HG02973 (cell line): ENCODE results near the gene TIGD7.
A peak's percentile ranks its signal among the peaks of the same experiment; 100 is the strongest.

ENCODE experiments used
- ATAC-seq: cut with Tn5 transposase; IDR thresholded peaks from one replicate; pipeline ENCODE4 v1.9.1; 2021; ENCODE audit warnings: moderate library complexity; ENCODE audit not compliant: unreplicated experiment

TIGD7 gene, protein sequence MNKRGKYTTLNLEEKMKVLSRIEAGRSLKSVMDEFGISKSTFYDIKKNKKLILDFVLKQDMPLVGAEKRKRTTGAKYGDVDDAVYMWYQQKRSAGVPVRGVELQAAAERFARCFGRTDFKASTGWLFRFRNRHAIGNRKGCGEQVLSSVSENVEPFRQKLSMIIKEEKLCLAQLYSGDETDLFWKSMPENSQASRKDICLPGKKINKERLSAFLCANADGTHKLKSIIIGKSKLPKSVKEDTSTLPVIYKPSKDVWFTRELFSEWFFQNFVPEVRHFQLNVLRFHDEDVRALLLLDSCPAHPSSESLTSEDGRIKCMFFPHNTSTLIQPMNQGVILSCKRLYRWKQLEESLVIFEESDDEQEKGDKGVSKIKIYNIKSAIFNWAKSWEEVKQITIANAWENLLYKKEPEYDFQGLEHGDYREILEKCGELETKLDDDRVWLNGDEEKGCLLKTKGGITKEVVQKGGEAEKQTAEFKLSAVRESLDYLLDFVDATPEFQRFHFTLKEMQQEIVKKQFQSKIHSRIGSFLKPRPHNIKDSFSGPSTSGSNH

DNA sequence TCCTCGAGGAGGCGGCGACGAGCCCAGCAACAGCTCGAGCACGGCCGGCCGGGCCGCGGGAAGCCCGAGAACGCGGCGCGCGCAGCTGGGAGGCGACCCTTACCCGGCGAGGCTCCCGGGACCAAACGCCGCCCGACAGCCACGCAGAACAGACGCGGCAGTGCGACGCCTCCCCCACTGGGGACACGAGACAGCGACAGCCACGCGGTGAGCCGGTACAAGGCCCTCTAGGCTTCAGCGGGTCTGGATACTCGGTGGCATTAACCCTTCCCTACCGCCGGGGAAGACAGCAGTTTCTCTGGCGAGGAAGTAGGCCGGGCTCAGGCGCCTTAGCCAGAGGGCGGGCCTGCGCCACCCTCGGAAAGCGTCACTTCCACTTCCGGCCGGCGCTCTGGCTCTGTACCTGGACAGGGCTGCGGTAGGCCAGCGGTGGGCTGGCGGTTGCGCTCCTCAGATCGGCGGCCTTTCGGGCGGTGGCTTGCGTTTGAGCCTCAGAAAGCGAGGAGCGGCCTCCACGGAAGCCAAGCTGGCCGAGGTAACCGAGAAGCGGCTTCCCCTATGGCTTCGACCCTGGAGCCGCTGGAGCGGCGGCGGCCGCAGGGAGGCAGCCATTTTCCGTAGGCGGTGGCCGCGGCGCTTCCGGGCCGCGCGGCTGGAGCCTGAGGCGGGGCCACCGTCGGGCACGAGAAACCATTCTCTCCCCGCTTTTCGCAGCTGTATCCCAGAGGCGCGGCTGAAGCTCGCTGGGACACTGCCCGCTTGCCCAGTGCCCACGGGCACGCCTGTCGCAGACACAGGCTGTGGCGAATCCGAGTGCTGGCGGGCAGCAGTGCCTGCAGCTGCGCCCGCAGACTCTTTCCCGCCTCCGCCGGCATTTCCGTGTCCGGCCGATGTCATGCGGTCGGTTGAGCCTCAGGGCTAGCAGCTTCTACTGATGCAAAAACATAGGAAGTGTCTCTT lies at the start of gene TIGD7, which contains the start of gene ZNF75A:
TIGD7 (minus strand) TSS at position 322 of the 960 bp plus-strand sequence. CDS start 4,816 bp downstream, outside the sequence.
ZNF75A (plus strand) TSS at position 389 of the 960 bp plus-strand sequence. CDS start 2,932 bp downstream, outside the sequence.
- ATAC-seq = peak; percentile 88

DNA sequence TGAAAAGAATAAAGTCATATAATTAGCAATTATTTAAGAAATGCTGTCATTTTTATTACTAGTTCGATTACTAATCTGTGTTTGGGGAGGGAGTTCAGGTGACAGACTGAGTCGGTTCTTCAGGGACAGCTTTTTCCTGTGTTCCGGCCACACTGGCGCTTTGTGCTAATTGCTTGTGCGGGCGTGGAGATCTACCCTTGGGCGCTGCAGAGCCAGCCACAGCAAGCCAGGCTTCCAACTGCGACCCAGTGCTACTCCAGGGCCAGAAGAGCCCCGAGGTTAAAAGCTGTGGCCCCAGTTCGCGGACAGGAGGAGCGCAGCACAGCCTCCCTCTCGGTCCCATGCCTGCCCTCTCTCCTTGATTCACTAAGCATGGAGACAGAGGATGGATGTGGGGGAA lies 43.9 kb upstream of the TIGD7 start:
- ATAC-seq = no peak

DNA sequence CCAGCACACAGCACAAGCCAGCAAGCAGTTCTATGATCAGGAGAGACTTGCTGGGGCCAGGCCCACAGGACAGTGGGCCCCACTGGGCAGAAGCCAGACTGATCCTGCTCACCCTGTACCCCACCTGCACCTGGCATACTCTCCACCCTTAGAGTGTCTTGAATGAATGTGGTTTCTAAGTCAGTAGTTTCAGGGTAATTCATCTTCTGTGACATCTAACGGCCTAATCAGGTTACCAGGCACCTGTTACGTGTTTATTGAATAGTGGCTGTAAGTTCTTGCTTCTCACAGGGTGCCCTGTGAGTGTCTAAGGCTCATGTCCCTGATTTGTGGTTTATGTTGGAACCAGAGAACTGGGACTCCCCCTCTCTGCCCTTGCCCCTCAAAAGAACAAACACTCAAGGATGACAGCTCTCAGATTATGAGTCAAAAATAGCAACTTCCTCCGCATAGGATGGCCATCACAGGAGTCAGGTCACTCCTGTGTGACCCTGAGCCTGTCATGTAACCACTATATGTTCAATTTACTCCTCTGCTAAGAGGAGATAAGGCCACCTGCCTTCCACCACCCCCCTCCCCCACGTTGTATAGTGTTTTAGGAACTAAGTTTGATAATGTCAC lies 43.4 kb upstream of the TIGD7 start:
- no peak for ATAC-seq

DNA sequence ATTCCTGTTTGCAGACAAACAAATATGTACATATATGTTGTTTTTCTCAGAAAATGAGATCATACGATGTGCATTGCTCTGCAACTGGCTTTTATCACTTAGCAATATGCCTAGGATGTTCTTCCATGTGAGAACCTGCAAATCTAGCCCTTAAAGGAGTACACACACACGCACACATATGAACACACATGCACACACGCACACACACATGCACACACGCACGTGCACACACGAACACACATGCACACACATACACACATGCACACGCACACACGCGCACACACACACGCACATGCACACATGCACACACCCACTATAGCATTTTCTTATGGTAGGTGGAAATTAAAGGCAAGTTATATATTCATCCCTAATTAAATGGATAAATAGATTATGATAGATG lies 42.4 kb upstream of the TIGD7 start:
- no peak for ATAC-seq

DNA sequence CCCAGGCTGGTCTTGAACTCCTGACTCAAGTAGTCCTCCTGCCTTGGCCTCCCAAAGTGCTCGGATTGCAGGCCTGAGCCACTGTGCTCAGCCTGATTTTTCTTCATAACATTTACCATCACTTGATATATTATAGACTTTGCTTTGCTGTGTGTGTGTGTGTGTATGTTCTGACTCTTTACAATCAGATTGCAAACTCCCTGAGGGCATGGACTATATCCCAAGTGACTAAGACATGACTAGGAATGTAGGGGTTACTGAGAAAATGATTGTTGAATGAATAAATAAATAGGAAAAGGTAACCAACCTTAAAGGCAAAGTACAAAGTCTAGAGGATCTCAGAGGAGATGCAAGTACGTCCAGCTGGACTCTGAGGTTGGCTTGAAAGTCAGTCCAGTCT lies 40.8 kb upstream of the TIGD7 start:
- ATAC-seq = no peak

DNA sequence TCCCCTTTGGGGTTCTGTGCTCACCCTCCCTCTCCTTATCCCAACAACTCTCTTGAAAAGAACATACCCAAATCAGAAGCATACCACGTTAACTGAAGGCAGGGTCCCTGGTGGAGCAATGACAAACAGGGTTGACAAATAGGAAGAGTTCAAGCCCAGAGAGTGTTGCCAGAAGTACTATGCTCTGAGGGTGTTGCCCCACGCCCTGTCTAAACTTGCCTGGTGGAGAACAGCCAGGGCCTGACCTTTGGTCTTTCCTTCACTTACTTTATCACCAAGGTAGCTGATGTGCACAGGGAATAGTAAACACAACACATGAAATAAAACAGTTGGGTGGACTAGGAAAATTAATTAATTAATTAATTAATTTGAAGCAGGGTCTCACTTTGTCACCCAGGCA lies 23.4 kb upstream of the TIGD7 start:
- no peak for ATAC-seq

DNA sequence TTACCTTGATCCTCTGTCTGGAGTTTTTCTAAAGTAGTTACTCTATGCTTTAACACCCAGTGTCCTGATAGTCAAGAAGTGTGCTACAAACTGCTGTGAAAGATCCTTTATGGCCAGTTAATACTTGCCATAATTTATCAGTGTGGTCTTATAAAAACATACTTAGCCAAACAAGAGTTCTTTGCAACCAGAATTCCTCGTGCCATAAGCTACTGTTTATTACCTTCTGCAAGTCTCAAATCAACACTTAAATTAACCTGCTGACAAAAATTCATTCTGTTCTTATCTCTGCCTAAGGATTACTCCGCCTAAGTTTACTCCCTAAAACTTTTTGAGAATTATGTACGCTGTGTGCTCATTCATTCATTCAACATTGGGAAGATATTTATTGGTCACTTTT lies 22.9 kb upstream of the TIGD7 start:
- ATAC-seq = no peak

DNA sequence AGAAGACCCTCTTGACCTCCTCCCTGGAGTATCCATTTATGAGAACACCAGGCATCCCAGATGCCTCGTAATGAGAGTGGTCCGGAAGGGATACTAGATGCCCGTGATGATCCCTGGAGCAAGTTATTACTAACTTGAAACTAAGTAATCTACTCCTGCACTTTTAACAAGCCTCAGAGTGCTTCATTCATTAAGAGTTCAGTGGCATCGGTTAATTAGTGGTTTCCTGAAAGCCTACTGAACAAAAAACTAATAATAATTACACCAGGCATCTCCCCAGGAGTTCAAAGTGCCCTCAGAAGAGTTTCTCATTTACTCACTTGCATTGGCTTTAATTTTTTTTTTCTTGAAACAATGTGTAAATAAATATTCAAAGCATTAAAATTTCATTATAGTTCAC lies 22.3 kb upstream of the TIGD7 start:
- no peak for ATAC-seq

DNA sequence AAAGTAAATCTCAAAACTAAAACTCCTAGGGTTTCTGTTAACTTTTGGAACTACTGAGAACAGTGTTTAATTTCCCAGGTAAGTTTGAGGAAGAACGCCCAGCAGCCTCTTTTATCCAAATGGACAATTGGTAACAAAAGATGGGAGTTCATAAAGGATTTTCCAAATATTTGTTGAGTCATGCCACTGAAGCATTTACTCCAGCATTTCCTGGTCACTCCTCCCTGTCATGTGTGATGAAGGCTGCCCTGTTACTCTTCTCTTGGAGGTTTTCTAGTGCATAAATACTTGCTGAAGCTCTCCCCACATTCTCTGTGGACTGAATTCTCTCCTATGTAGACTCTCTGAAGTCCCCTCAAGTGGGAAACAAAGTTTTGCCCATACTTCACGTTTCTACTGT lies 16.6 kb upstream of the TIGD7 start:
- no peak for ATAC-seq

DNA sequence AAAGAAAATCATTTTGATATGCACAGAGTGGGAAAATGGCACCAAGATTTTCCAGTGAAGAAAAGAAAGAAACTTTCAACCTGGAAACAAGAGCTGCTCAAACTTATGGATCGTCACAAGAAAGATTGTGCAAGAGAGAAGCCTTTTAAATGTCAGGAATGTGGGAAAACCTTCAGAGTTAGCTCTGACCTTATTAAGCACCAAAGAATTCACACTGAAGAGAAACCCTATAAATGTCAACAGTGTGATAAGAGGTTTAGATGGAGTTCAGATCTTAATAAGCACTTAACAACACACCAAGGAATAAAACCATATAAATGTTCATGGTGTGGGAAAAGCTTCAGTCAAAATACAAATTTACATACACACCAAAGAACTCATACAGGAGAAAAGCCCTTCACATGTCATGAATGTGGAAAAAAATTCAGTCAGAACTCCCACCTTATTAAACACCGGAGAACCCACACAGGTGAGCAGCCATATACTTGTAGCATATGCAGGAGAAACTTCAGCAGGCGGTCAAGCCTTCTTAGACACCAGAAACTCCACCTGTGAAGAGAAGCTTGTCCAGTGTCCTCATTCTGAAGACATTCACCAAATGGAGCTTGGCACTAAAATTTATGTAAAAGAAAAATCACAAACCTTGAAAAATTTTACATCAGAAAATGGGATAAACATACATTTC lies 12.2 kb upstream of the TIGD7 start:
- ATAC-seq = no peak

DNA sequence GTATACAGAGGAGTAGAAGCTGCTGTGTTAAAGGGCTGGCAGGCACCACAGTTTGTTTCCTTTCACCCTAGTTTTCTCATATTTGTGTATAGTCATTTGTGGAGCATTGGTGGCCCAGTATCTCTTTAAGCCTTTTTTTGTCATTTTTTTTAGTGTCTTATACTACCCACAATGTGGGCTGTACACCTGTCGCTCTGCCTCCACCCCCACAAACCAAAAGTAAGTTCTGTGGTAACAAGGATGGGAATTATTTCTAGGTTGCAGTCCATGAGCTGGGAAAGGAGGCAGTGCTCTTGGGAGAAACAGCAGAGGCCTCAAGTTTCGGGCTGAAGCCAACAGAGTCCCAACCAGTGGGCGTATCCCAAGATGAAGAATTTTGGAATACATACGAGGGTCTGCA lies 6.3 kb upstream of the TIGD7 start:
- ATAC-seq = no peak

DNA sequence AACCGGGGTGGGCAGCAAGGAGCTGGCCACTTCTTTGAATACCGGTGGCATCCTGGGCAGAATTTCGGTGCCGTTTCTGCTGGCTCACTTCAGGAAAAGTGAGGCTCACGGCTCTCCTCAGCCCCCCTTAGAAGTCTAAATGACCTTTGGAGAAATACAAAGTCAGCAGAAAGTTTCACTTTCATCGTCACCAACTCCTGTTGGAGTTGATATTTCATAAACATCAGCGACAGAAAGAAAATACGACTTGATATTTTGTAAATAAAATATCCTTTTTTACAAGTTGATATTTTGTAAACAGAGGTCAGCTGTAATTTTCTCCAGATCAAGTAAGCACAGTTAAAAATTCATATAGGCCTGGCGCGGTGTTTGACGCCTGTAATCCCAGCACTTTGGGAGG lies 848 bp upstream of the TIGD7 start:
- ATAC-seq = no peak

DNA sequence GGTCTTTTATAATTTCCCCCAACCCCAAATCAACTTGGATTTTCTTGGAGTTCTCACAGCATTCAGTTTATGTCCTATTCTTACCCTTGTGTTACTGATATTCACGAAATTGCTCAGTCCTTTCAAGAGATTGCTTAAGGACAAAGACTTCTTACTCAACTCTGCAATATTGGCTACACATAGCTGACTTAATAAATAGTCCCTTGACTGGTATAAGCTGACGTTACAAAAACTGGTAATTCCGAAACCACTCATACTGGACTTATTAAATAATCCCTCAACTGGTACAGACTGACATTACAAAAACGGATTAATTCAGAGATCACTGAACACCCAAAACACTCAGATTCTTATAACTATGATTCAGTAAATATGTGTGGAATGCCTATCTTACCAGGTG lies 860 bp downstream of the TIGD7 start:
- no peak for ATAC-seq

DNA sequence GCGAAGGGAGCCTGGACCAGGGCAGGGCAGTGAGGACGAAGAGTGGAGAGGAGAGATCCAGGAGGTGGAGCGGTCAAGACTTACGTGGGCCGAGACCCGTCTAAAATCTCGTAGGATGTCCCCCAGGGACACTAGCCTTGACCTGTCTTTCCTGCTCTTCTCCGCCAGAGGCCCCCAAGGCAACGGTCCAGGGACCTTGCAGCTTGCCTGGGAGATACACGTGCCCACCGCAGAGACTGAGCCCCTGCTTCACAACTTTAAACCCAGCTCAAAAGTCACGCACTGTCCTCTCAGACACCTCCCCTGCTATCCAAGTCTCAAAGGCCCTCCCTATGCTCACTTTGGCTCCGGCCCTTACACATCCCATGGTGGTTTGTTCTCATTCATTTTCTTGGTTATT lies 9.4 kb downstream of the TIGD7 start:
- ATAC-seq = no peak

DNA sequence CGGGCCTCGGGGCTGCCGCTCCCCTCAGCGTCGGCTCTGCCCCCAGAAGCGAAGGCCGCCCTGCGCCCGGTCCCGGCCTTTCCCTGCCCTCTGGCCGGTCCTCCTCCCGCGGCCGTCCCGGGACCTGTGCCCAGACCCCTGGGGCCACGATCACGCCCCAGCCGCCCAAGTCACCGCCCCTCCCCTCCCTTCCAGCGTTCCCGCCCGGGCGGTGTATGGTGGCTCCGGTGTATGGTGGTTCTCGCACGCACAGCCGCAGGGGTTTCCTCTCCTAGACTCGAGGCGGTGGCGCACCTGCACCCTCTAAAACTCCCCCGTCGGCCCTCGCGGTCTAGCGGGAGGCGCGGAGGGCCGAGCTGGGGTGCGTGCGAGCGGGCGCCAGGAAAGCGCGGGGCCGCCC lies 10.0 kb downstream of the TIGD7 start:
- no peak for ATAC-seq

DNA sequence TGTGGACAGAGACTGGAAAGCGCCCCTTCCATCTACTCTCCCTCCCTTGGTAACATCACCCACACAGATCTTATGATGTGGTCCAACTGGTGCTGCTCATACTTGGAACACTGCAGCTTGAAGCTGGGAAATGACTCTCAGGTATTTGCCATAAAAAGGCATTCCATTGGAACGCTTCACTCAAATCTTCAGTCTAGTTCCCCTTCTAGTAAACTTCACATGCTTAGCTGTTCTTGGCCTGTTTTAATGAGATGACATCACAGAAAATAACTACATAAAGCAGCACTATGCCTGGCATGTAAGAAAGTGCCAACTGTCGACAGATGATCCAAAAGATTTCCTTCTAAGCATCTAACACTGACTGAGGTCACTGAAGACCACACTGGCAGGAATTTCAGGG lies 12.6 kb downstream of the TIGD7 start:
- no peak for ATAC-seq

DNA sequence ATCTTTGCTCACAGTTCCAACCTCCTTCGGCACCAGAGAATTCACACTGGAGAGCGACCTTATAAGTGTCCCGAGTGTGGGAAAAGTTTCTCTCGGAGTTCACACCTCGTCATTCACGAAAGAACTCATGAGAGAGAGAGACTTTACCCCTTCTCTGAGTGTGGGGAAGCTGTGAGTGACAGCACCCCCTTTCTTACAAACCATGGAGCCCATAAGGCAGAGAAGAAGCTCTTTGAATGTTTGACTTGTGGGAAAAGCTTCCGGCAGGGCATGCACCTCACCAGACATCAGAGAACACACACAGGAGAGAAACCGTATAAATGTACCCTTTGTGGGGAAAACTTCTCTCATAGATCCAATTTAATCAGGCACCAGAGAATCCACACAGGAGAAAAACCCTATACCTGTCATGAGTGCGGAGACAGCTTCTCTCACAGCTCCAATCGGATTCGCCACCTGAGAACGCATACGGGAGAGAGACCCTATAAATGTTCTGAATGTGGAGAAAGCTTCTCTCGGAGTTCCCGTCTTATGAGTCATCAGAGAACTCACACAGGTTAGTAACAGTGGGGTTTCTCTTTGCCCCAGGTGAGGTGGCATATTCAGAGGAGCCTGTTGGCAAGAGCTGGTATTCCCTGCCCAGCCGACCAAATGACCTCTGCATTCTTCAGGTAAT lies 15.1 kb downstream of the TIGD7 start:
- ATAC-seq = no peak

DNA sequence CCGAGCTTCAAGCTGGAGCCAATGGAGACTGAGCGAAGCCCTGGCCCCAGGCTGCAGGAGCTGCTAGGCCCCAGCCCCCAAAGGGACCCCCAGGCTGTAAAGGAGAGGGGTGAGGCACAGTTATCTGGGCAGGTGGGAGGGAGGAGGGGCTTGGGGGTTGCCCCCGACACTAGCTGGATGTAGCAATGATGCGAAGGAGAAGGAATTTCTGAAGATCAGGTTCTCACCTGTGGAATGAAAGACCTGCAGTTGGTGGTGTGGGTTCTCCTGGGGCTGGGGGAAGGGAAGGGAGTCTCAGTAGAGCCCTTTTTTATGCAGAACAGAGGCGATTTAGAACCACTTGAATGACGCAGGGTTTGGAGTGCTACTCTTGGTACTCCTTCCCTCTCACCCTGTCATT lies 20.1 kb downstream of the TIGD7 start:
- ATAC-seq = no peak

DNA sequence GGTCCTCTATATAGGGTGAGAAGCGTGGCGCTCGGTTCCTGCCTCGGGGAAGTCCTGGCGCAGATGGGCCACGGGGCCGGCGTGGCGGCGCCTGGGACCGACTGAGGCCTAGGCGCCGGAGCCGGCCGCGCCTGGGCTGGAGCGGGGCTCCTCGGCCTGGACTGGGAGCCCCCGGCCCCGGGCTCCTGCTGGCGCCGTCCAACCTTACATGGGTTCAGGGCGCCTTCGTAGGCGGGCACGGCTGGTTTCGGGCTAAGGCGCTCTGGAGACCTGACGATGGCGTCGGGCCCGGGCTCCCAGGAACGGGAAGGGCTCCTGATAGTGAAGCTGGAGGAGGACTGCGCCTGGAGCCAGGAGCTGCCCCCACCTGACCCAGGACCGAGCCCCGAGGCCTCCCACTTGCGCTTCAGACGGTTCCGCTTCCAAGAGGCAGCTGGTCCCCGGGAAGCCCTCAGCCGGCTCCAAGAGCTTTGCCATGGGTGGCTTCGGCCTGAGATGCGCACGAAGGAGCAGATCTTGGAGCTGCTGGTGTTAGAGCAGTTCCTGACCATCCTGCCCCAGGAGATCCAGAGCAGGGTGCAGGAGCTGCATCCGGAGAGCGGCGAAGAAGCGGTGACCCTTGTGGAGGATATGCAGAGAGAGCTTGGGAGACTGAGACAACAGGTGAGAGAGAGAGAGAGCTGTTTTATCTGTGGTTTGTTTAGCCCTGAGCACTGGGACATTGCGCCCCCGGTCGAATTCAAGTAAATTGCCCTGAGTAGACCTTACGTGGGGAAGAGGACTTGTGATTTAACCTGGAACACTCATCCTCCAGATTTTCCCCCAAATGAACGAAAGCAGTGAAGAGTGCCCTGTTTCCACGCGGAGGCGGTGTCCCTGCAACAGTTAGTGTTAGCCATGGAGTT lies 21.4 kb downstream of the TIGD7 start:
- ATAC-seq = peak; percentile 4
